ENCODE data around the gene ANXA8L1.
"Not testable (repeated sequence)": the region's sequence is repeated elsewhere in the genome, so short reads cannot be mapped to it uniquely, and the experiment has no call there.

DNA sequence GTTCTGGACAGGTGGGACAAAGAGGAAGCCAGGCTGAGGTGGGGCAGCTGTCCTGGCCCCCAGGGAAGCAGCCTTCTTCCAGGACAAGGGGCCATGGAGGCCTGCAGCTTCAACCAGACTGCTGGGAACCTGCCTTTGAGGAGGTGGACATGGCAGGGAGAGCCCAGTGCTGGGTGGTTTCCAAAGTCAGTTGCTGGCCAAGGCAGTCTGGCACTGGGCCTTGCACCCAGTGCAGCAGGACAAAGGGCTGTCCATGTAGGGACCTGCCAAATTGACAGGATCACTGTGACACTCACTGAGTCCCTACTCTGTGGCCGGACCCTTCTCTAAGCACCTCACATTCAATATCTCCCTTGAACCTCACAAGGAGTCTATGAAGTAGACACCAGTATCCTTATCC lies 1.4 kb downstream of the ANXA8L1 start:
- not testable (repeated sequence) for TF ChIP-seq CTCF (IDR thresholded peaks at IDR 0.05); EZH2 (IDR thresholded peaks at IDR 0.05; ENCODE audit: borderline replicate concordance, insufficient read depth, low read depth, low read length, poor library complexity, severe bottlenecking)

Data from B cell (primary cell).